Activated gamma-delta T cell (primary cell): ENCODE results near the gene OOSP3.
"Not testable (repeated sequence)": the region's sequence is repeated elsewhere in the genome, so short reads cannot be mapped to it uniquely, and the experiment has no call there.

Experiments
- DNase-seq: peaks from one replicate; lab custom pipeline; 2025; lab: John Stamatoyannopoulos, UW
- total RNA-seq, 2 donors: gene quantifications; one replicate each; lab custom pipeline; 2026; lab: John Stamatoyannopoulos, UW

Gene OOSP3, protein sequence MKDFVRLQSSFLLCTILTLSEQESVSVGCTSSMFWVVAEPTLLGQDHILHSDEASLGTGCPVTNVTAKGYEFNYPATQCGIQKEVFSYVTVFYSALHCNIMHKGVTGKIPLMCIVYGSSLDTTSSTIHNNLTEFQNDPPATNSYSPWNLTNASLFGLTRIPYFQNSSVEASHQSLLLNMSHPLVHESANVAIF
- 0 to 0.05 reads per million in 2 donors for total RNA-seq

- DNase-seq = no peak
Measured at GRCh38 chr11:59878575-59878974, at the start of gene OOSP3. Gene OOSP3 (plus strand): TSS chr11:59878782. CDS start chr11:59878809, 27 bp downstream.

DNA sequence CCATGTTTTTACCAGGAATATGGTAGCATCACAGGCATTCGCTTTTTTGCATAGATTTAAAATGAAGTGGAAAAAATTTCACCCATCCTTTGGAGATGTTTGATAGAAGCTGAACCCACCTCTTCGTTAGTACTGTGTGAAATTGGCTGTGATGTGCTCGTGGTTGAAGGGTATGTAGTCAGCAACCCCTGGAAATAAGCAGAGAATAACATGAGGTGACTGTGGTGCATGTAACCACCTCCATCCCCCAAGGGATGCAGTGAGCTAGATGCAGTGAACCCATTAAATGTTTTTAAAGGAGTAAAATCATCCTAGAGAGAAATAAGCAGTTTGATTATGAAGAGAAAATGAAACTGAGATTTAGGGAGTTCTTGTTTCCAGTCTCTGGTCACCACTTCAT, 49.2 kb upstream of the OOSP3 start:
- DNase-seq = no peak

- DNase-seq = no peak
Measured at GRCh38 chr11:59833602-59834001, 45.0 kb upstream of the OOSP3 start.

DNA sequence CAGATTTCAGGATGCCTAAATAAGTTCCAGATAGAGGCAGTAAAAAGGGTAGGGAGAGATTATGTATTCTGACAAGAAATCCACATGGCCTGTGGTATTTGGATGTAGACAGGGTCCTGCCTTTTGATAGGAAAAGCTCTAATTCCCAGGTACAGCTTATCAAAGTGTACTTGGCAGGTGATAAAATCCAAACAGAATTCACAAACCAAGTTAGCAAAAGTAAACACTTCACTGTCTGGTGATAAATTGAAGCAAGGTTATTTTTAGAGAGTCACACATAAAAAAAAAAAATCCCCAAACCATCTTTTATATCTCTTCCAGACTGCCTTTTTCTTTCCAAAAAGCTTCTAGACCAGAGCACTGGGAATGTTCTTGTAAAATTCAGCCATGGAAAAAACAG, 39.0 kb upstream of the OOSP3 start:
- DNase-seq = no peak

DNA sequence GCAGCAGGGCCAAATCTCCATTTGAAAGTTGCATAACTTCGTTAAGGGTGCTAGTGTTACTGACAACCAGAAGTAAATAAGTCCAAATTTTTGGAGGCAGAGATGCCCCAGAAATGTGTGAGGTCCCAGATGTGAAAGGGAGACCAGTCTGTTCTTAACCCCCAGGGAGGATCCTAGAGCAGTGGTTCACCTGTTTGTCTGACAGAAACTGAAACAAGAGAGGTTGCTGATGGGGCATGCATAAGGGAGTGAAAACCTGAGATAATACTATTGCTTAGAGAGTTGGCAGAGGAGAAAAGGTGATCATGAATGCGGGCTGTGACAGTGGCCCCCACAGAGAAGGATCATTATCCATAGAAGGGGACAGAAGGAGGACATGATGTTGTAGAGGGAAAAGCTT, 37.1 kb upstream of the OOSP3 start:
- no peak for DNase-seq

GRCh38 chr11:59842316-59842715, 36.3 kb upstream of the OOSP3 start:
- no peak for DNase-seq

DNA sequence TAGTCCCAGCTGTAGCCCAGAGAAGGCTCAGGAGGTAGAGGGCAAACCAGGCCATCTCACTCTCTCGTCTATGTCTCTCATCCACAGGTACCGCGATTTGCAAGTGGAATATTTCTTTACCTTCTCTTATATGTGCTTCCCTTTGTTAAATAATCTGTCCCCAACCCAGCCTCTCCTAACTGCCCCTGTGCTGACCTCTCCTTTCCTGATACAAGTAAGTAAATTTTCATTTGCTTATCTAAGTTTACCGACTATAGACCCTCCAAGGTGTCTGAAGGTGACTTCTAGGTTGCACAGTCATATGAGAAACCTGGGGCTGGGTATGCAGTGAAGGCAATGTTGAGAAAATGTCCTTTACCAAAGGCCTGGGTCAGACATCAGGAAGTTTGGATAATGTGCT, 33.2 kb upstream of the OOSP3 start, which contains the start of gene CBLIF:
Gene CBLIF (minus strand): TSS at position 101 of the 400 bp plus-strand sequence. CDS start 46 bp downstream, at position 55.
- no peak for DNase-seq

DNA sequence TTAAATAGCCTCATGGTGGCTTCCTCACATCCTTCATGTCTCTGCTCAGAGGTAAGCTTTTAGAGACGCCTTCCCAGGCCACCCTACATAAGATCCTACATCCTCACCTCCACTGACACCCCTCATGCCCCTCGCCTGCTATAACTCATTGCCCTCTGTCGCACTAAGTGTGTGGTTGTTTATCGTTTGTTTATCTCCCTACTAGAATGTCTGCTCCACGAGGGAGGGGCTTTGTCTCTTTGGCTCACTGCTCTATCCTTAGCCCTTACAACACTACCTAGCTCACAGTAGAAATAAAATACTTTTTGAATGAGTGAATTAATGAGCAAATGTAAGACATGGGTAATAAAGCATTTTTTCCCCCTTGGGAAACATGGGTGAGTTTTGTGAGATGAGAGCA, 32.0 kb upstream of the OOSP3 start:
- DNase-seq = no peak

DNA sequence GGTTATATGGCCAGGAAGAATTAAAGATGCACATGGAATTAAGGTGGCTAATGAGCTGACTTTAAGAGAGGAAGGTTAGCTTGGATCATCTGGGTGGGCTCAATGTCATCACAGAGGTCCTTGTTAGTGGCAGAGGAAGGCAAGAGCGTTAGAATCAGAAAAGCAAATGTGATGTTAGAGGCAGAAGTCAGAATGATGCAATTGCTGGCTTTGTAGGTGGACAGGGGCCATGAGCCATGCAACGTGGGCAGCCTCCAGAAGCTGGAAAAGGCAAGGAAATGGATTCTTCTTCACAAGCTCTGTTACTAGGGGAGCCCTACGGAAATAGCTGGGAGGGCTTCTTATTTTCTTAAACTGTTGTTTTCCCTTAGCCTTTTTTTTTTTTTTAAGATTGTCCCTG, 31.0 kb upstream of the OOSP3 start:
- no peak for DNase-seq

- DNase-seq = not testable (repeated sequence)
Measured at GRCh38 chr11:59848439-59848838, 30.1 kb upstream of the OOSP3 start.

GRCh38 chr11:59849129-59849528, 29.5 kb upstream of the OOSP3 start:
- DNase-seq = no peak

DNA sequence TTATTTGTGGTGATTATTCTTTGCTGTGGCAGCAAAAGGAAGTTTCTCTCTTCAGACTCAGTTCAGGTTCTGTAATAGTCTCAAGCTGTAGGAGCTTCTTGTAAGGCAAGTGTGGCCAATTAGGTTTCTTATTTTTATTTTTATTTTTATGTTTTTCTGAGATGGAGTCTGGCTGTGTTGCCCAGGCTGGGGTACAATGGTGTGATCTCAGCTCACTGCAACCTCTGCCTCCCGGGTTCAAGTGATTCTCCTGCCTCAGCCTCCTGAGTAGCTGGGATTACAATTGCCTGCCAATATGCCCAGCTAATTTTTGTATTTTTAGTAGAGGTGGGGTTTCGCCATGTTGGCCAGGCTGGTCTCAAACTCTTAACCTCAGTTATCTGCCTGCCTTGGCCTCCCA, 29.0 kb upstream of the OOSP3 start:
- DNase-seq = not testable (repeated sequence)

DNA sequence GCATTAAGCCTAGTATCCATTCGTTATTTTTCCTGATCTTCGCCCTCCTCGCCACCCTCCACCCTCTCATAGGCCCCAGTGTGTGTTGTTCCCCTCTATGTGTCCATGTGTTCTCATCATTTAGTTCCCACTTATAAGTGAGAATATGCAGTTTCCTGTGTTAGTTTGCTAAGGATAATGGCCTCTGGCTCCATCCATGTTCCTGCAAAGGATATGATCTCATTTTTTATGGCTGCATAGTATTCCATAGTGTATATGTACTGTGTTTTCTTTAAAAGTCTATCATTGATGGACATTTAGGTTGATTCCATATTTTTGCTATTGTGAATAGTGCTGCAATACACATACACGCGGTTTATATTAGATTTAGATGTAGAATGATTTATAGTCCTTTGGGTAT, 27.2 kb upstream of the OOSP3 start:
- DNase-seq = not testable (repeated sequence)

GRCh38 chr11:59854871-59855270, 23.7 kb upstream of the OOSP3 start:
- DNase-seq = no peak

- DNase-seq = no peak
Measured at GRCh38 chr11:59857439-59858434, 20.8 kb upstream of the OOSP3 start.

DNA sequence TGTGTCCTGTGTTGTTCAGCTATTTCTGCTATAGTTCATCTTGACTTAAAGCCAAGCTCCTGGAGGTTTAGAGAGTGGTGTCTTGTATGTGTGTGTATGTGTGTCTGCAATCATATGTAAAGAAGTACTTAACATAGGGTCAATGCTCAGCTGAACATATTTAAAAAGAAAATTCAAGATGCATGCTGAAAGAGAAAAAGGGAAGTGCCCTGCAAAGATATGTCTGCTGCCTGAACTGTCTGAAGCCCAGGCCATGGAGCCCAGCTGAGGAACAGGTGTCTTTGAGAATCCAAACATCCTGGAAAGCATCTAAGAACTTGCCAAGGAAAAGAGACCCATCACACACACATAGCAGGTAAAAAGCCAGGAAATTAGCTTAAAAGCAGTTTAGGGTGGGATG, 18.9 kb upstream of the OOSP3 start:
- DNase-seq = no peak

DNA sequence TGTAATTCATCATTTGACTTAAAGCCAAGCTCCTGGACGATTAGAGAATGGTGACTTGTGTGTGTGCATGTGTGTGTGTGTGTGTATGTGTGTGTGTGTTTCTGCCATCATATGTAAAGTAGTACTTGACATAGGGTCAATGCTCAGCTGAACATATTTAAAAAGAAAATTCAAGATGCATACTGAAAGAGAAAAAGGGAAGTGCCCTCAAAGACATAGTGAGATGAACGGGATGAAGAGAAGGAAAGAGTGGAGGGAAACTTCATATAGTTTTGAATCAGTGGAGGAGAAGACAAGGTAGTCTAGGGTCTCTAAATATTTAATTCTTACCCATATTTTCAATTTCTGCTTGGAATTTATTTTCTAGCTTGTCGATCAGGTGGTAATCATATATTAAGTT, 16.3 kb upstream of the OOSP3 start:
- DNase-seq = no peak

DNA sequence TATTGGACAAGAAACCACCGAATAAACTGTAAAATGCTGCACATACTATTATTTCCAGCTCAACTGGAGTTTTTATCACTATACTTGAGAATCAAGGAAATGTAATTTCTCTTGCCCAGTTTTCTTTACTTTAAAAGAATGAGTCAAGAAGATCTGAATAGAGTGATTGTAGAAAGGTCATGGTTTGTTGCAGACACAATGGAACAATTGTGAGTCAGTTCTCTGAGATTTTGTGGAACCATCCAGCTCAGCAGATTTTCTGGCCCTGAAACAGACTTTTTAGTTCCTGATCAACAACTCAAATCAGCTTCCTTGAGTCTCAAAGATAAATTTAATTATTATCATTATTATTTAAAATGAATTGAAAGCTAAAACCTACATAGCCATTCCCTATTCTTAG, 13.6 kb upstream of the OOSP3 start:
- no peak for DNase-seq

- DNase-seq = no peak
Measured at GRCh38 chr11:59866397-59866796, 12.2 kb upstream of the OOSP3 start, which contains the start of gene TCN1. Gene TCN1 (minus strand): TSS chr11:59866487. CDS start chr11:59866470, 17 bp downstream.

- no peak for DNase-seq
Measured at GRCh38 chr11:59866836-59867235, 11.7 kb upstream of the OOSP3 start.

DNA sequence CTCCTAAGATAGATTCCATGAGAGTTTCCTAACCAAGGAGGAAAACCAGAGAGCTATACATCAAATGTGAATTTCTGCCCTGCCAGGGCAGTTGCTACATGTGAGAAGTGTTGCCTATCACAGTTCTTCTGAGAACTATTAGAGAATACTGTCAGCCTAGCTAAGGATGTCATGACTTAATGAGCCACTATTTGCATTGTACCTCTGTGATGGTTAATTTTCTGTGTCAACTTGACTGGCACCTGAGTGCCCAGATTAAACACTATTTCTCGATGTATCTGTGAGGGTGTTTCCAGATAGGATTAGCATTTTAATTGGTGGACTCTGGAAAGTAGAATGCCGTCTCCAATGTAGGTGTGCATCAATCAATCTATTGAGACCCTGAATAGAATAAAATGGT, 10.6 kb upstream of the OOSP3 start:
- no peak for DNase-seq

DNA sequence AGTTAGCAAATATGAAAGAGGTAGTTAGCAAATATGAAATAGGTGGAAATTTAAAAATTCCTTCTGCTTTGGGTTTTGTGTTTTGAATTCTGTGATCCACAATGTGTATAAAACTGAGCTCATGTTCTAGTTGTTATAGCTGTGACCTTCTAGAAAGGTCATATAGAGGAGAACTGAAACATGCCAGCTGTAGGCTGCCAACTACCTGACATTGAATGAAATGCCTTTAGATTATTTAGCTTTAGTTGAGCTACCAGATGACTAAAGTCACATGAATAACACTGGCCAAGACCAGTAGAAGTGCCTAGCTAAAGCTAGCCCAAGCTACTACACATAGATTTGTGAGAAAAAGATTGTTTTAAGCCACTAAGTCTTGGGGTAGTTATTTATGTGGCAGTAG, 6.5 kb upstream of the OOSP3 start:
- no peak for DNase-seq
